Ectodermal cell (in vitro differentiated cells): ENCODE data around the gene ARMC12.
A peak's percentile ranks its signal among the peaks of the same experiment; 100 is the strongest.
"Not testable (repeated sequence)": the region's sequence is repeated elsewhere in the genome, so short reads cannot be mapped to it uniquely, and the experiment has no call there.

Experiments
- H3K27ac ChIP-seq: 2 replicates; pipeline ENCODE4 v1.7.0; 2013; ENCODE audit warnings: mild to moderate bottlenecking, low read depth, low read length; ENCODE audit not compliant: insufficient read depth, poor library complexity, severe bottlenecking
- H3K27me3 ChIP-seq: 2 replicates; pipeline ENCODE4 v1.7.0; 2013; ENCODE audit warnings: mild to moderate bottlenecking, low read length; ENCODE audit not compliant: insufficient read depth, control insufficient read depth, poor library complexity, severe bottlenecking
- H3K36me3 ChIP-seq: one replicate; pipeline ENCODE4 v1.7.0; 2013; ENCODE audit warnings: low read length; ENCODE audit not compliant: control insufficient read depth, insufficient read depth
- H3K4me1 ChIP-seq: one replicate; pipeline ENCODE4 v1.7.0; 2013; ENCODE audit warnings: low read length; ENCODE audit not compliant: control insufficient read depth, insufficient read depth
- H3K4me3 ChIP-seq: 2 replicates; pipeline ENCODE4 v1.7.0; 2013; ENCODE audit warnings: low read depth, low read length, control low read depth; ENCODE audit not compliant: insufficient read depth
- H3K9me3 ChIP-seq: 2 replicates; pipeline ENCODE4 v1.7.0; 2013; ENCODE audit warnings: mild to moderate bottlenecking, low read length, moderate library complexity; ENCODE audit not compliant: control insufficient read depth
- WGBS, 2 experiments: methylation state at CpG; one replicate each; pipeline ENCODE4 v1.1.7; 2013; ENCODE audit warnings: missing lambda C conversion rate in 2 of 2; 5-methylcytosine and 5-hydroxymethylcytosine counted together

The ARMC12 gene

DNA sequence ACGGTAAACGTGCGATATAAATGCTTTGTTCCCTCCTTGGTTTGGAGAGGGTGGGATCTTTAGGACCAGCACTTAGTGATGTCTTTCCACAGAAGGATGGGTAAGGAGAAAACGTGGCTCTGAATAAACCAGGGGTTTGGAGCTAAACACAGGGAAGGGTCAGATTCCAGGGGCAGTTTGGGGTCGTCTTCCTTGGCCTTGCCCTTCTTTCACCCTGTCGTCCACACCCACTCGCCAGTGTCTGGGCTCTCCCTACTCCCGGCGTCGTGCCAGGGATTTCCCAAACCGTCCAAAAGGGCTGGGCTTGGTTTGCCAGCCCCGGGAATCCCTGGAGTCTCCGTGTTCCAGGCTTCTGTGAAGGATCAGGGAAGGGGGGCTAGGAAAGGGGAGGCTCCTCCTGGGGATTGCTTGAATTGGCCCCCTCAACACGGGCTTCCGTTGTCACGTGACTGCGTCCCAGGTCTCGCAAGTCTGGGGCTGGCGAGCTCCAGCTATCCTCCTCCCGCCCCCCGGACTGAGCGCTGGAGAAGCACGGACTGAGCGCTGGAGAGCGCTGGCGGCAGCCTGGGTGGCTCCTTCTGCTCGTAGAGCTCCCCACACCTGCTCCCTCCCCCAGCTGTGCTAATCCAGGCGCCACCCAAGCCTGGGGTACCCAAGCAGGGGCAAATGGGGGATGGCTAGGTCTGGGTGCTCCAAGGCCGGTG, 9.4 kb upstream of the ARMC12 start:
- WGBS, 2 experiments = 2 to 3% methylated on average over 29 of the region's 29 CpGs
- Histone ChIP-seq H3K9me3 (no peaks in the 10 kb centered on the region), H3K27ac (peak overlapping the region; percentile 51), H3K4me1 (peaks cover 54% of the 10 kb centered on the region), H3K36me3 (no peaks in the 10 kb centered on the region), H3K4me3 (peak overlapping the region; percentile 59), H3K27me3 (no peaks in the 10 kb centered on the region)

DNA sequence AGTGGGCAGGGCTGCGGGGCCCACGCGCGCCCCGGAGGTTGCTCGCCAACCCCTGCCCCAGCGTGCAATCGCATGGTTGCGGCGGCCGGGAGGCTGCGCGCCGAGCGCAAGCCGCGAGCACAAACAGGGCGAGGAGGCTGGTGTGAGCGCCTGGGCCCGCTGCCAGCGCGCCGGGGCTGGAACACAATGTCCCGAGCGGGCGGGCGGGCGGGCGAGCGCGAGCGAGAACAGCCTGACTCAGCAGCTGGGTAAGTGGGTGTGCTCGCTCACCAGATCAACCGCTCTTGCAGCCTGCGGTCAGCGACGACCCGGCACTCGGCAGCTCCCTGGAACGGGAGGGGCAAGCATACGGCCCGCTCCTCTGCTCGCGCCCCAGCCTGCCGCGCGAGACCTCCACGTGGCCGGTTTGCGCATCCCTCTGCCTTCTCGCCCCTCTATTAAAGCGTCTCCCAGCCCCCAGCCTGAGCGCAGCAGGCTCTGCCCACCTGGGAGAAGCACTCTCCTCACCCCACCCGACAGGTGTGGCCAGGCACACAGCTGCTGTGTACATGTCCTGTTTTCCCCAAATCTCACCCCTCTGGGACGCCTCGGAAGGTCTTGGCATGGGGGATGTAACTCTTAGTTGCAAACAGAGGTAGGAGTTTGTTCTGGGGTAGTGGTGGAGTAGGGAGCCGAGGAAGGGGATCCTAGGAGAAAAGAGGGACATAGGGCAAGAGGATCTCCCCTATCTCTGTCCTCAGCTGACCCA, 8.7 kb upstream of the ARMC12 start:
- no peaks in the 10 kb centered on the region for H3K36me3 ChIP-seq
- peak overlapping the region; percentile 51 for H3K27ac ChIP-seq
- H3K4me1 ChIP-seq = peaks cover 61% of the 10 kb centered on the region
- 1 to 2% methylated on average over 57 of the region's 57 CpGs for WGBS, 2 experiments
- peak overlapping the region; percentile 59 for H3K4me3 ChIP-seq
- no peaks in the 10 kb centered on the region for H3K27me3 ChIP-seq
- no peaks in the 10 kb centered on the region for H3K9me3 ChIP-seq

DNA sequence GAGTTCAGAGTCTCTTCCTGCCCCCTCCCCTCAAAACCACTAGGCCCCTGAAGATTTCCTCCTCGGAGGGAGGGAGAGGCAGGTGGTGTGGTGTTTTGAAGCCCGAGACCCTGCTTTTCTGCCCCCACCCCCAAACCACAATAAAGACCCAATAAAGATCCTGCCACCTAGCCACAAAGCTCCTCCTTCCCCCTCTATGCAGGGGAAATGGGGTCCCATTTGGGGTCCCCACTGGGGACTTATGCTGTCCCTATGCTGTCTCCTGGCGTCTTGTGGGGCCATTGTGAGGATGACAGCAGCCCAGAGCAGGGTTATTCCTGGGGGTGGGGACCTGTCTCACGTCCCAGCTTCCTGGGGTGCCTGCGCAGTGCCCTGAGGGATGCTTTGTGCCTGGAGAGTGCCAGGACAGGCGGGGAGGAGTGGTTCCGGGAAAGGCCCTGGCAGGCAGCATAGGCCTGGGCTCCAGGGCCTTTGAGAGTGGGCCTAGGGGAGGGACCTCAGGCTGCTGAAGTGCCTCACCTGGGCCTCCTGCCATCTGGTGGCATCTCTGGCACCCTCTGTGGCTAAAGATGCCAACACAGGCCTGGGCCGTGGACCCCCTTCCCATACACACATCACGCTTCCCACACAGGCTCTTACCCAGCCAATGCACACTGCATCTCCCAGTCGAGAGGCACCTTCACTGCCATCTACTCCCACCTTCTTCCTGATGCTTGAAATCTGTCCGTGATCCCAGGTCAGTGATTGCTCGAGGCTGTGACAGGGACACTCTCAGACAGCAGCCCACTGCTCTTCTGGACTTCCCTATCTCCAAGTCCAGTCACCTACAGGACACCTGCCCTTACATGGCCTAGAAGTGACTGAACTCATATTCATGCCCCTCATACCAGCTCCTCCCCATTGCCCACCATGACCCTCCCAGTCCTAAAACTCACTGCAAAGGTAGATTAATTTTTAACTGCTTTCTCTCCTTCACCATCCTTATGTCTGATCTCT, 7.9 kb upstream of the ARMC12 start:
- Histone ChIP-seq H3K27me3 (no peaks in the 10 kb centered on the region), H3K27ac (no peak overlapping the region), H3K36me3 (no peaks in the 10 kb centered on the region), H3K9me3 (no peaks in the 10 kb centered on the region), H3K4me3 (peak overlapping the region; percentile 59), H3K4me1 (peaks cover 66% of the 10 kb centered on the region)
- WGBS, 2 experiments = 54 to 59% methylated on average over 11 to 12 of the region's 12 CpGs

DNA sequence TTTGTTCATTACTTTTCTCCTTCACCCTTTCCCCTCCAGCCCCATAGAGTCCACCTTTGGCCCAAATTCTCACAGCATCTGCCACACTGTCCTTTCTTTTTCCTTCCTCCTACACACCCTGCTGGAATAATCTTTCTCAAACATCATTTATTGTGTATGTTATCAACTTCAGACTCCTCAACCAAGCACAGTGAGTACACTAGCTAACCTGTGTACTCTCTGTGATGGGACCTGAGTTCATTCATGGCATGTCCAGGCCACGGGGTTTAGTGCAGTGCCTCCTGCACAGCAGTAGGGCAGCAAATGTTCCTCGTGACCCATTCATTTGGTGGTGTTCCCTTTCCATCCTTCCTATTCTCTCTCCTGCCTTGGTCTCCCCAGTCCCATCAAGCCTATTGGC, 7.1 kb upstream of the ARMC12 start:
- H3K4me1 ChIP-seq = peaks cover 62% of the 10 kb centered on the region

DNA sequence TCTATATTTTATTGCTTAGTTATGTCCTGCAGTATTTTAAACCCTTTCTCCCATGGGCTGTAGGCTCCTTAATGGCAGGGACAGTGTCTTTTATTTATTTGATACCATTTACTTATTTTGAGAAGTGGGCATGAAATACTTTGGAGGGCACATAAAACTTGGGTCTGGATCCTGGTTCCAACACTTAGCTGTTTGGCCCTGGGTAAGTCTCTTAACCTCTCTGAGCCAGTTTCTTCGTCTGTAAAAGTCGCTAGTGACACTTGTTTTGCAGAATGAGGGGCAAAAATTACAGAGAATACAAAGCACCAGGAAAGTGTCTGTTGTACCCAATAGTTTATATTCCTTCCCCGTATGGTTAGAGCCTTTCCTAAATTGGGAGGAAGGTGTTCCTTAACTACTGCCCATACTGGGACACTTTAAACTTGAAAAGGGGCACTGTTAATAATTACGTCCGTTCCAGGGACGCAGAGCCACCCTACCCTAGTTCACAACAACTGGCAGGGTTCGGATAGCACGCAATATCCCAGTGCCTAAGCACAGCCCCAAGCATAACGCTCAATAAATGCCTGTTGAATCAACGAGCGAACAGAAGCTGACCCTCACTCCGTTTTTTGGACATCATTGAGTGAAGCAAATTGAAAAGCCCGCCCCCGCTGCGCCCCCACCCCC, 6.0 kb upstream of the ARMC12 start:
- peak overlapping the region; percentile 37 for H3K27ac ChIP-seq
- peak overlapping the region; percentile 2 for H3K4me3 ChIP-seq
- H3K27me3 ChIP-seq = no peaks in the 10 kb centered on the region
- no peaks in the 10 kb centered on the region for H3K9me3 ChIP-seq
- H3K36me3 ChIP-seq = no peaks in the 10 kb centered on the region
- 9 to 11% methylated on average over 12 to 15 of the region's 15 CpGs for WGBS, 2 experiments
- H3K4me1 ChIP-seq = peaks cover 50% of the 10 kb centered on the region

More for the DNA sequence above, 7.1 kb upstream of the ARMC12 start:
- H3K4me3 ChIP-seq = no peak overlapping the region
- H3K36me3 ChIP-seq = no peaks in the 10 kb centered on the region
- H3K27ac ChIP-seq = no peak overlapping the region
- no peaks in the 10 kb centered on the region for H3K9me3 ChIP-seq
- no peaks in the 10 kb centered on the region for H3K27me3 ChIP-seq
- WGBS, 2 experiments = 38 to 42% methylated on average over 2 of the region's 2 CpGs

DNA sequence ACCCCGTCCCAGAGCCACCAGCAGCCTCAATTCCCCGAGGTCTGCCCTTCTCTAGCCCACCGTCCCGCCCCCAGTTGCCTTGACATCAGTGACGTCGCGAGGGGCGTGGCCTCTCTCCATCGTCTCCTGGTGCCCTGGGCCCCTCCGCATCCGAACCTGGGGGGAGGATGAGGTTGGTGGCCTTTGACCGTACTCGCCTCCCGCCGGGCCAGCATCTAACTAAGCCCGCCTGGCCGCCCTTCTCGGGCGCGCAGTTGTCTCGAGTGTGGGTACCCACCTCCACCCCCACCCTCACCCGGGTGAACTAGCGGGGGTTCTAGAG, 5.5 kb upstream of the ARMC12 start:
- Histone ChIP-seq H3K27me3 (no peaks in the 10 kb centered on the region), H3K27ac (peak overlapping the region; percentile 97), H3K36me3 (no peaks in the 10 kb centered on the region), H3K9me3 (no peaks in the 10 kb centered on the region), H3K4me3 (peak overlapping the region; percentile 75), H3K4me1 (peaks cover 46% of the 10 kb centered on the region)
- WGBS, 2 experiments = 0% methylated on average over 22 to 23 of the region's 23 CpGs

DNA sequence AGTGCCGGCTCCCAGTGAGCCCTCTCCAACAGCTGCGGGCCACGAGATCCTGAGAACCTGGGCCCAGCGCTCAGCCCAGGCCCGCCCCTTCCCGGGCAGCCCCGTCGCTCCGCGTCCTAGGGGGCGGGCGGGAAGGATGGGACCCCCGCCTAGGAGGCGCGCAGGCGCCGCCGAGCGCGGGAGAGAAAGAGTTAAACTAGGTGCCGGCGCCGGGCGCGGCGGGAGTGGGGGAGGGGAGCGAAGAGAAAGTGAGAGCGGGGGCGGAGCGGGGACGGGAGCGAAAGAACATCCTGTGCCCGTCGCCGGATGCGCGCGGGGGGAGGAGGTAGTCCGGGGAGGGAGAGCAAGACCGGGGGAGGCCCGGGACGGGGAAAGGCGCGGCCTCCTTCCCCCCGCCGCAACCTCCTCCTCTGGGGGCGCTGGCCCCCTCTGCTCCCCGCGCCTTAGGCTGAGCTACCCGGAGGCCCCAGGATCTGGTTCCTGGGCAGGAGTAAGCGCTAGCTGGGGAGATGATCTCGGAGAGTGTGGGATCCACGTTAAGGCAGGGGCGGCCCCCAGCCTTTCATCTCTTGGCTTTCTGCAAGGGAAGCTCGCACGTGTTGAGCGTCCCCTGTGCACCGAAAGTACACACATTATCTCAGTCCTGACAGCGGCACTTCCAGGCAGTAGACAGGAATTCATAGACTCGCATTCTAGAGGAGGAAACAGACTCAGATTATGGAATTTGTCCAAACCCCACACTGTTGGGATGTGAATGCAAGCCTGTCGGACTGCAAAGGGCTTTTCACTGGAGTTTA, 4.9 kb upstream of the ARMC12 start:
- WGBS, 2 experiments = 1 to 2% methylated on average over 61 of the region's 61 CpGs
- peak overlapping the region; percentile 97 for H3K27ac ChIP-seq
- no peaks in the 10 kb centered on the region for H3K9me3 ChIP-seq
- H3K4me3 ChIP-seq = peak overlapping the region; percentile 75
- H3K27me3 ChIP-seq = no peaks in the 10 kb centered on the region
- H3K4me1 ChIP-seq = peaks cover 40% of the 10 kb centered on the region
- no peaks in the 10 kb centered on the region for H3K36me3 ChIP-seq

DNA sequence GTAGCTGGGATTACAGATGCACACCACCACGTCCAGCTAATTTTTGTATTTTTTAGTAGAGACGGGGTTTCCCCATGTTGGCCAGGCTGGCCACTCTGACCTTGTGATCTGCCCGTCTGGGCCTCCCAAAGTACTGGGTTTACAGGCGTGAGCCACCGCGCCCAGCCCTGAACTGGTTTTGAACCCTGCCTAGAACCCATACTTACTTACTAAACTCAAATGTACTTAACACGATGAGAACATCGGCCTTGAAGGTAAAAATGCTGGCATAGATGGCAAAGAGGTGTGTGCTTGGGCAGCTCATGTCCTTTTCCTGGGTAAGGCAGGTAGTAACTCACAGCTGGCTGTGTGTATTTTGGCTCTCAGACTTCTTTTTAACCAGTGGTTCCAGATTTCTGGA, 3.2 kb upstream of the ARMC12 start:
- 94 to 96% methylated on average over 8 of the region's 8 CpGs for WGBS, 2 experiments
- Histone ChIP-seq H3K27me3 (no peaks in the 10 kb centered on the region), H3K9me3 (no peaks in the 10 kb centered on the region), H3K36me3 (no peaks in the 10 kb centered on the region), H3K4me3 (no peak overlapping the region), H3K27ac (no peak overlapping the region), H3K4me1 (peaks cover 35% of the 10 kb centered on the region)

DNA sequence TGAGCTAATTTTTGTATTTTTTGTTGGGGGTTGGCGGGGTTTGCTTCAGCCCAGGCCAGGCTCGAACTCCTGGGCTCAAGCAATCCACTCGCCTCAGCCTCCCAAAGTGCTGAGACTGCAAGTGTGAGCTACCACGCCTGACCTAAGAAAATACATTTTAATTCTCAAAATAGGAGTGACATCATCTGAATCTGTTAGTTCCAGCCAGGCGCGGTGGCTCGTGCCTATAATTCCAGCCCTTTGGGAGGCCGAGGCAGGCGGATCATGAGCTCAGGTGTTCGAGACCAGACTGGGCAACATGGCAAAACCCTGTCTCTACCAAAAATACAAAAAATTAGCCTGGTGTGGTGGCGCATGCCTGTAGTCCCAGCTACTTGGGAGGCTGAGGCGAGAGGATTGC, 2.5 kb upstream of the ARMC12 start:
- H3K36me3 ChIP-seq, H3K9me3 ChIP-seq, H3K4me3 ChIP-seq, H3K27ac ChIP-seq, H3K27me3 ChIP-seq: not testable (repeated sequence)
- peaks cover 35% of the 10 kb centered on the region for H3K4me1 ChIP-seq
- WGBS, 2 experiments = 93% methylated on average over 12 of the region's 12 CpGs
